ENCODE data around the gene ISOC2.

GRCh38 chr19:55435020-55435419 lies 26.4 kb downstream of the ISOC2 start:
- TF ChIP-seq, protein P1, sequence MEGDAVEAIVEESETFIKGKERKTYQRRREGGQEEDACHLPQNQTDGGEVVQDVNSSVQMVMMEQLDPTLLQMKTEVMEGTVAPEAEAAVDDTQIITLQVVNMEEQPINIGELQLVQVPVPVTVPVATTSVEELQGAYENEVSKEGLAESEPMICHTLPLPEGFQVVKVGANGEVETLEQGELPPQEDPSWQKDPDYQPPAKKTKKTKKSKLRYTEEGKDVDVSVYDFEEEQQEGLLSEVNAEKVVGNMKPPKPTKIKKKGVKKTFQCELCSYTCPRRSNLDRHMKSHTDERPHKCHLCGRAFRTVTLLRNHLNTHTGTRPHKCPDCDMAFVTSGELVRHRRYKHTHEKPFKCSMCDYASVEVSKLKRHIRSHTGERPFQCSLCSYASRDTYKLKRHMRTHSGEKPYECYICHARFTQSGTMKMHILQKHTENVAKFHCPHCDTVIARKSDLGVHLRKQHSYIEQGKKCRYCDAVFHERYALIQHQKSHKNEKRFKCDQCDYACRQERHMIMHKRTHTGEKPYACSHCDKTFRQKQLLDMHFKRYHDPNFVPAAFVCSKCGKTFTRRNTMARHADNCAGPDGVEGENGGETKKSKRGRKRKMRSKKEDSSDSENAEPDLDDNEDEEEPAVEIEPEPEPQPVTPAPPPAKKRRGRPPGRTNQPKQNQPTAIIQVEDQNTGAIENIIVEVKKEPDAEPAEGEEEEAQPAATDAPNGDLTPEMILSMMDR (conservative IDR thresholded peaks at IDR 0.05; ENCODE audit: low read depth, low read length) = no peak
- TF ChIP-seq EZH2 (IDR thresholded peaks at IDR 0.05; ENCODE audit: low read length, unreplicated experiment) = no peak

All from PC-3 (cell line).